BLaER1 treated with 17β-estradiol and CSF1 and Interleukin-3, amounts not matched to agents 10 nM and 100 nM (cell line): ENCODE results near the gene SNPH.

Source experiments
- H3K27ac ChIP-seq, 11 experiments: shearing (Covaris generic); formaldehyde crosslinking; 2 replicates each; pipeline ENCODE4 v1.8.1; 2022
- H3K27me3 ChIP-seq, 11 experiments: shearing (Covaris generic); formaldehyde crosslinking; 2 replicates each; pipeline ENCODE4 v1.8.1; 2022
- H3K36me3 ChIP-seq, 11 experiments: shearing (Covaris generic); formaldehyde crosslinking; 2 replicates each; pipeline ENCODE4 v1.8.1; 2022
- H3K4me1 ChIP-seq, 10 experiments: shearing (Covaris generic); formaldehyde crosslinking; 2 replicates each; pipeline ENCODE4 v1.8.1; 2022
- H3K4me2 ChIP-seq, 11 experiments: shearing (Covaris generic); formaldehyde crosslinking; 2 replicates each; pipeline ENCODE4 v1.8.1; 2022
- H3K4me3 ChIP-seq, 10 experiments: shearing (Covaris generic); formaldehyde crosslinking; 2 replicates each; pipeline ENCODE4 v1.8.1; 2022
- H3K9ac ChIP-seq, 11 experiments: shearing (Covaris generic); formaldehyde crosslinking; 2 replicates each; pipeline ENCODE4 v1.8.1; 2022
- H3K9me3 ChIP-seq, 11 experiments: shearing (Covaris generic); formaldehyde crosslinking; replicated peaks in 1 of 11; 2 replicates each; pipeline ENCODE4 v1.8.1; 2022
- H4K20me1 ChIP-seq, 11 experiments: shearing (Covaris generic); formaldehyde crosslinking; 2 replicates each; pipeline ENCODE4 v1.8.1; 2022
- Cebpa-rat ChIP-seq, 11 experiments: shearing (Covaris generic); IDR thresholded peaks; 2 replicates each; pipeline ENCODE4 v1.8.1; 2022

The SNPH gene

GRCh38 chr20:1255675-1256074 is 10.4 kb upstream of the SNPH start:
- H3K4me3 ChIP-seq = no peak overlapping the region
- H3K27ac ChIP-seq = no peak overlapping the region
- H3K4me2 ChIP-seq = no peak overlapping the region
- no peaks in the 10 kb centered on the region for H3K36me3 ChIP-seq
- no peak for TF ChIP-seq Cebpa-rat (IDR thresholded peaks at IDR 0.05)
- H3K9ac ChIP-seq = no peak overlapping the region
- no peaks in the 10 kb centered on the region for H3K27me3 ChIP-seq
- H3K9me3 ChIP-seq = peaks cover 3 to 17% (median 13%) of the 10 kb centered on the region in 11 experiments; a peak in 17 of 22 replicates
- H3K4me1 ChIP-seq = no peaks in the 10 kb centered on the region
- H4K20me1 ChIP-seq = no peaks in the 10 kb centered on the region

GRCh38 chr20:1263853-1264252 is 2.2 kb upstream of the SNPH start:
- no peak overlapping the region for H3K9ac ChIP-seq
- TF ChIP-seq Cebpa-rat (IDR thresholded peaks at IDR 0.05) = no peak

GRCh38 chr20:1264727-1265126 is 1.4 kb upstream of the SNPH start:
- Histone ChIP-seq H3K9ac (no peak overlapping the region), H3K27me3 (peaks cover 32 to 42% (median 34%) of the 10 kb centered on the region in 11 experiments), H3K9me3 (peaks cover 18 to 21% (median 19%) of the 10 kb centered on the region in 11 experiments), H4K20me1 (no peaks in the 10 kb centered on the region; a peak in 1 of 22 replicates), H3K4me2 (no peak overlapping the region), H3K4me3 (no peak overlapping the region), H3K27ac (no peak overlapping the region), H3K4me1 (peaks cover 0 to 15% (median 8%) of the 10 kb centered on the region in 10 experiments; a peak in 14 of 20 replicates), H3K36me3 (peaks cover 0 to 5% (median 0%) of the 10 kb centered on the region in 11 experiments; a peak in 1 of 22 replicates)
- no peak for TF ChIP-seq Cebpa-rat (IDR thresholded peaks at IDR 0.05)

More at GRCh38 chr20:1263853-1264252, 2.2 kb upstream of the SNPH start:
- no peak overlapping the region for H3K4me3 ChIP-seq
- H3K27ac ChIP-seq = no peak overlapping the region
- H3K36me3 ChIP-seq = peaks cover 0 to 5% (median 0%) of the 10 kb centered on the region in 11 experiments; a peak in 1 of 22 replicates
- H3K9me3 ChIP-seq = peaks cover 18 to 21% (median 19%) of the 10 kb centered on the region in 11 experiments
- no peaks in the 10 kb centered on the region; a peak in 1 of 22 replicates for H4K20me1 ChIP-seq
- no peak overlapping the region for H3K4me2 ChIP-seq
- peaks cover 32 to 42% (median 34%) of the 10 kb centered on the region in 11 experiments for H3K27me3 ChIP-seq
- peaks cover 0 to 15% (median 8%) of the 10 kb centered on the region in 10 experiments; a peak in 14 of 20 replicates for H3K4me1 ChIP-seq

- peaks cover 32 to 42% (median 34%) of the 10 kb centered on the region in 11 experiments for H3K27me3 ChIP-seq
- peak overlapping the region in 9 of 11 experiments; percentile 45 to 71 (median 61); a peak in 9 of 22 replicates for H3K9ac ChIP-seq
- H3K27ac ChIP-seq = no peak overlapping the region
- peaks cover 0 to 15% (median 8%) of the 10 kb centered on the region in 10 experiments; a peak in 14 of 20 replicates for H3K4me1 ChIP-seq
- H3K4me2 ChIP-seq = peak overlapping the region; percentile 92 to 99 (median 95); a peak in 21 of 22 replicates
- H4K20me1 ChIP-seq = no peaks in the 10 kb centered on the region; a peak in 1 of 22 replicates
- TF ChIP-seq Cebpa-rat (IDR thresholded peaks at IDR 0.05) = no peak
- peaks cover 18 to 21% (median 19%) of the 10 kb centered on the region in 11 experiments for H3K9me3 ChIP-seq
- peak overlapping the region; percentile 56 to 75 (median 64); a peak in 19 of 20 replicates for H3K4me3 ChIP-seq
- peaks cover 0 to 5% (median 0%) of the 10 kb centered on the region in 11 experiments; a peak in 1 of 22 replicates for H3K36me3 ChIP-seq
Measured at GRCh38 chr20:1265226-1265915, 723 bp upstream of the SNPH start.

- Histone ChIP-seq H3K9ac (peak overlapping the region in 10 of 11 experiments; percentile 38 to 71 (median 58); a peak in 13 of 22 replicates), H3K9me3 (peaks cover 18 to 21% (median 19%) of the 10 kb centered on the region in 11 experiments), H3K27me3 (peaks cover 32 to 42% (median 34%) of the 10 kb centered on the region in 11 experiments), H3K4me2 (peak overlapping the region; percentile 92 to 99 (median 95)), H3K4me3 (peak overlapping the region; percentile 56 to 75 (median 64)), H3K4me1 (peaks cover 0 to 15% (median 8%) of the 10 kb centered on the region in 10 experiments; a peak in 14 of 20 replicates), H3K36me3 (peaks cover 0 to 5% (median 0%) of the 10 kb centered on the region in 11 experiments; a peak in 1 of 22 replicates), H4K20me1 (no peaks in the 10 kb centered on the region; a peak in 1 of 22 replicates), H3K27ac (no peak overlapping the region)
- TF ChIP-seq Cebpa-rat (IDR thresholded peaks at IDR 0.05) = no peak
Measured at GRCh38 chr20:1265916-1266166, 253 bp upstream of the SNPH start.

GRCh38 chr20:1267161-1267560 is 1.1 kb downstream of the SNPH start:
- Histone ChIP-seq H3K4me2 (peak overlapping the region; percentile 92 to 99 (median 95)), H3K9ac (peak overlapping the region in 1 of 11 experiments; percentile 66; a peak in 2 of 22 replicates), H3K36me3 (peaks cover 0 to 5% (median 0%) of the 10 kb centered on the region in 11 experiments; a peak in 1 of 22 replicates), H3K27me3 (peaks cover 32 to 42% (median 34%) of the 10 kb centered on the region in 11 experiments), H3K27ac (no peak overlapping the region), H3K9me3 (peaks cover 12 to 15% (median 13%) of the 10 kb centered on the region in 11 experiments), H3K4me1 (peaks cover 0 to 15% (median 8%) of the 10 kb centered on the region in 10 experiments; a peak in 14 of 20 replicates), H4K20me1 (no peaks in the 10 kb centered on the region; a peak in 1 of 22 replicates), H3K4me3 (peak overlapping the region in 7 of 10 experiments; percentile 62 to 75 (median 66); a peak in 8 of 20 replicates)
- no peak for TF ChIP-seq Cebpa-rat (IDR thresholded peaks at IDR 0.05)

GRCh38 chr20:1267809-1268374 is 1.8 kb downstream of the SNPH start:
- H3K4me3 ChIP-seq = no peak overlapping the region
- no peak overlapping the region for H3K9ac ChIP-seq
- H3K4me2 ChIP-seq = no peak overlapping the region
- H3K9me3 ChIP-seq = peaks cover 4 to 7% (median 6%) of the 10 kb centered on the region in 11 experiments
- H3K27ac ChIP-seq = no peak overlapping the region
- peaks cover 0 to under 1% (median 0%) of the 10 kb centered on the region in 11 experiments; a peak in 1 of 22 replicates for H3K36me3 ChIP-seq
- H3K4me1 ChIP-seq = peaks cover 3 to 21% (median 14%) of the 10 kb centered on the region in 10 experiments; a peak in 18 of 20 replicates
- peaks cover 0 to 3% (median 0%) of the 10 kb centered on the region in 11 experiments; a peak in 2 of 22 replicates for H4K20me1 ChIP-seq
- peaks cover 32 to 42% (median 34%) of the 10 kb centered on the region in 11 experiments for H3K27me3 ChIP-seq
- TF ChIP-seq Cebpa-rat (IDR thresholded peaks at IDR 0.05) = no peak

GRCh38 chr20:1269235-1269634 is 3.1 kb downstream of the SNPH start:
- Histone ChIP-seq H3K4me1 (peaks cover 10 to 28% (median 21%) of the 10 kb centered on the region in 10 experiments), H3K27ac (no peak overlapping the region), H4K20me1 (peaks cover 0 to 5% (median 0%) of the 10 kb centered on the region in 11 experiments; a peak in 2 of 22 replicates), H3K9me3 (no peaks in the 10 kb centered on the region), H3K27me3 (peaks cover 32 to 40% (median 34%) of the 10 kb centered on the region in 11 experiments), H3K36me3 (no peaks in the 10 kb centered on the region), H3K9ac (no peak overlapping the region), H3K4me3 (no peak overlapping the region), H3K4me2 (no peak overlapping the region)
- no peak for TF ChIP-seq Cebpa-rat (IDR thresholded peaks at IDR 0.05)

GRCh38 chr20:1269850-1270249 is 3.8 kb downstream of the SNPH start:
- H3K9me3 ChIP-seq = no peaks in the 10 kb centered on the region
- no peaks in the 10 kb centered on the region for H3K36me3 ChIP-seq
- H4K20me1 ChIP-seq = peaks cover 0 to 5% (median 0%) of the 10 kb centered on the region in 11 experiments; a peak in 2 of 22 replicates
- peaks cover 27 to 34% (median 31%) of the 10 kb centered on the region in 11 experiments for H3K27me3 ChIP-seq
- no peak overlapping the region for H3K27ac ChIP-seq
- no peak overlapping the region for H3K4me2 ChIP-seq
- no peak overlapping the region for H3K9ac ChIP-seq
- no peak for TF ChIP-seq Cebpa-rat (IDR thresholded peaks at IDR 0.05)
- H3K4me3 ChIP-seq = no peak overlapping the region
- H3K4me1 ChIP-seq = peaks cover 10 to 28% (median 21%) of the 10 kb centered on the region in 10 experiments
